ENCODE measurements around the gene PTCH1. TPM values are rescaled to one million over a fixed set of nuclear protein-coding genes. Genes with fewer than 3 reads are reported as not detected.

The PTCH1 gene
- total and polyA plus RNA-seq, 2 experiments from 2014 or later = 21.4 to 34.1 TPM

DNA sequence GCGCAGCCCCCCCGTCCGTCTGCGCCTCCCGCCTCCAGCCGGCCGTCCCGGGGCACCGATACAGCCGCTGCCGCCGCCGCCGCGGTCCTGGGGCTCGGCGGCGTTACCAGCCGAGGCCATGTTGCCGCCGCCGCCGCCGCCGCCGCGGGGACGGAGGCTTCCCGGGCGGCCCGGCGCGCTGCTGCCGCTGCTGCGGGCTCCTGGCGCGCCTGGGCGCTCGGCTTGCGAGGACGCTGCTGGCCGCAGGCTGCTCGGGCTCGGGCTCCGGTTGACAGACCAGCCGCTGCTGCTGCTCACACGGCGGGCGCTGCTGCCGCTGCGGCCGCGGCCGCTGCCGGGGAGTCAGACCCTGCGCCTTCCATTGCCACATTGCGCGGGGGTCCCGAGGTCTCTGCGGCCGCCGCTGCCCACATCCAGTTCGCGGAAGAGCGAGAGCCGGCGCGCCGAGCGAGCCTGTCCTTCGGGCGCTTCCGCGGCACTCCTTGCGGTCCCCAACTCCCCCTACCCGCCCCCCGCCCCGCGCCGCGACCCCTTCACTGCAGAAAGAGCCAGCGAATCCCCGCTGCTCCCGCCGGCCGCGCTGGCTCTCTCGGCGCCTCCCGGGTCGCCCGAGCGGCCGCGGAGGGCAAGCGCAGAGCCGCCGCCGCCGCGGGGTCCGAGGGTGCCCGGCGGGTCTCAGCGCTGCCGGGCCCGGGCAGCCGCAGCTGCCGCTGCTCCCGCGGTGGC lies 8.4 kb downstream of the PTCH1 start:
- H3K79me2 ChIP-seq (replicated peaks; ENCODE audit: insufficient read depth) = peaks cover 36% of the 10 kb centered on the region
- H3K4me3 Mint-ChIP-seq = peak overlapping the region; percentile 91
- ATAC-seq (no peak), DNase-seq (ENCODE audit: low spot score) (no peak)
- H3K36me3 ChIP-seq (ENCODE audit: insufficient read depth) = peaks cover under 1% of the 10 kb centered on the region; the same call in 1 of the 2 replicates
- no peak overlapping the region; the same call in 1 of the 2 replicates for H3K27ac ChIP-seq (ENCODE audit: low read depth)
- TF ChIP-seq NANOG (IDR thresholded peaks at IDR 0.05; ENCODE audit: borderline replicate concordance) (no peak), STAT1 (IDR thresholded peaks at IDR 0.05; ENCODE audit: unreplicated experiment) (no peak), ZNF331 (CRISPR knock-in tag; IDR thresholded peaks at IDR 0.05; ENCODE audit: low read depth) (no peak), ZNF462 (CRISPR knock-in tag; IDR thresholded peaks at IDR 0.05) (no peak), CTCF (conservative IDR thresholded peaks at IDR 0.05; ENCODE audit: low read depth in 2 of 2) (no peak), EZH2 (IDR thresholded peaks at IDR 0.05; ENCODE audit: low read depth, unreplicated experiment) (no peak), ZNF114 (CRISPR knock-in tag; IDR thresholded peaks at IDR 0.05) (no peak), EZH2phosphoT487 (IDR thresholded peaks at IDR 0.05; ENCODE audit: unreplicated experiment) (no peak), JUNB (IDR thresholded peaks at IDR 0.05; ENCODE audit: unreplicated experiment) (no peak), CREB1 (CRISPR knock-in tag; IDR thresholded peaks at IDR 0.05; ENCODE audit: low read depth) (no peak), POLR2AphosphoS5 (IDR thresholded peaks at IDR 0.05; ENCODE audit: low read depth) (no peak)
- TF ChIP-seq, protein P1, sequence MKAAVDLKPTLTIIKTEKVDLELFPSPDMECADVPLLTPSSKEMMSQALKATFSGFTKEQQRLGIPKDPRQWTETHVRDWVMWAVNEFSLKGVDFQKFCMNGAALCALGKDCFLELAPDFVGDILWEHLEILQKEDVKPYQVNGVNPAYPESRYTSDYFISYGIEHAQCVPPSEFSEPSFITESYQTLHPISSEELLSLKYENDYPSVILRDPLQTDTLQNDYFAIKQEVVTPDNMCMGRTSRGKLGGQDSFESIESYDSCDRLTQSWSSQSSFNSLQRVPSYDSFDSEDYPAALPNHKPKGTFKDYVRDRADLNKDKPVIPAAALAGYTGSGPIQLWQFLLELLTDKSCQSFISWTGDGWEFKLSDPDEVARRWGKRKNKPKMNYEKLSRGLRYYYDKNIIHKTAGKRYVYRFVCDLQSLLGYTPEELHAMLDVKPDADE (IDR thresholded peaks at IDR 0.05) = no peak
- TF ChIP-seq, protein P2, sequence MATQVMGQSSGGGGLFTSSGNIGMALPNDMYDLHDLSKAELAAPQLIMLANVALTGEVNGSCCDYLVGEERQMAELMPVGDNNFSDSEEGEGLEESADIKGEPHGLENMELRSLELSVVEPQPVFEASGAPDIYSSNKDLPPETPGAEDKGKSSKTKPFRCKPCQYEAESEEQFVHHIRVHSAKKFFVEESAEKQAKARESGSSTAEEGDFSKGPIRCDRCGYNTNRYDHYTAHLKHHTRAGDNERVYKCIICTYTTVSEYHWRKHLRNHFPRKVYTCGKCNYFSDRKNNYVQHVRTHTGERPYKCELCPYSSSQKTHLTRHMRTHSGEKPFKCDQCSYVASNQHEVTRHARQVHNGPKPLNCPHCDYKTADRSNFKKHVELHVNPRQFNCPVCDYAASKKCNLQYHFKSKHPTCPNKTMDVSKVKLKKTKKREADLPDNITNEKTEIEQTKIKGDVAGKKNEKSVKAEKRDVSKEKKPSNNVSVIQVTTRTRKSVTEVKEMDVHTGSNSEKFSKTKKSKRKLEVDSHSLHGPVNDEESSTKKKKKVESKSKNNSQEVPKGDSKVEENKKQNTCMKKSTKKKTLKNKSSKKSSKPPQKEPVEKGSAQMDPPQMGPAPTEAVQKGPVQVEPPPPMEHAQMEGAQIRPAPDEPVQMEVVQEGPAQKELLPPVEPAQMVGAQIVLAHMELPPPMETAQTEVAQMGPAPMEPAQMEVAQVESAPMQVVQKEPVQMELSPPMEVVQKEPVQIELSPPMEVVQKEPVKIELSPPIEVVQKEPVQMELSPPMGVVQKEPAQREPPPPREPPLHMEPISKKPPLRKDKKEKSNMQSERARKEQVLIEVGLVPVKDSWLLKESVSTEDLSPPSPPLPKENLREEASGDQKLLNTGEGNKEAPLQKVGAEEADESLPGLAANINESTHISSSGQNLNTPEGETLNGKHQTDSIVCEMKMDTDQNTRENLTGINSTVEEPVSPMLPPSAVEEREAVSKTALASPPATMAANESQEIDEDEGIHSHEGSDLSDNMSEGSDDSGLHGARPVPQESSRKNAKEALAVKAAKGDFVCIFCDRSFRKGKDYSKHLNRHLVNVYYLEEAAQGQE (IDR thresholded peaks at IDR 0.05; ENCODE audit: unreplicated experiment) = no peak
- H3K4me1 ChIP-seq (ENCODE audit: insufficient read depth) = peaks cover 14% of the 10 kb centered on the region
- peaks cover 36% of the 10 kb centered on the region for H3K4me1 Mint-ChIP-seq
- peaks cover under 1% of the 10 kb centered on the region; the same call in 2 of the 3 replicates for H3K36me3 Mint-ChIP-seq (ENCODE audit: low read depth)
- H3K4me3 ChIP-seq = peak overlapping the region; percentile 87
- peaks cover 15% of the 10 kb centered on the region for H3F3A ChIP-seq (replicated peaks; ENCODE audit: low read depth)
- H4K20me1 ChIP-seq (replicated peaks; ENCODE audit: insufficient read depth) = peaks cover 7% of the 10 kb centered on the region
- peak overlapping the region; percentile 85 for H3K4me2 ChIP-seq
- H3K27ac Mint-ChIP-seq = no peak overlapping the region
- H3K27me3 Mint-ChIP-seq (ENCODE audit: insufficient read depth, low read depth, poor library complexity) = peaks cover 49% of the 10 kb centered on the region
- no peaks in the 10 kb centered on the region for H3K9me3 Mint-ChIP-seq
- no peaks in the 10 kb centered on the region for H3K9me2 ChIP-seq (ENCODE audit: insufficient read depth)
- H2AFZ ChIP-seq = no peak overlapping the region
- peaks cover 9% of the 10 kb centered on the region for H3K27me3 ChIP-seq (ENCODE audit: insufficient read depth)

Measured in GM23338 (cell line).